LNCAP (cell line): ENCODE results near the gene AUH.

Source experiments
- CTCF ChIP-seq: fragments of 450-650 bp; IDR thresholded peaks from 2 replicates; pipeline ENCODE4 v1.5.1; 2017; ENCODE audit warnings: mild to moderate bottlenecking

Gene AUH

GRCh38 chr9:91403665-91404543 is 42.2 kb upstream of the AUH start:
- TF ChIP-seq CTCF = no peak

- TF ChIP-seq CTCF = no peak
These were observed 37.2 kb upstream of the AUH start for GRCh38 chr9:91398926-91399325.

- no peak for TF ChIP-seq CTCF
These were observed 34.1 kb upstream of the AUH start for GRCh38 chr9:91395553-91396471.

GRCh38 chr9:91395106-91395552 is 33.4 kb upstream of the AUH start:
- no peak for TF ChIP-seq CTCF

GRCh38 chr9:91393826-91394225 is 32.1 kb upstream of the AUH start:
- no peak for TF ChIP-seq CTCF

GRCh38 chr9:91392435-91392834 is 30.7 kb upstream of the AUH start:
- no peak for TF ChIP-seq CTCF

GRCh38 chr9:91391818-91392217 is 30.1 kb upstream of the AUH start:
- no peak for TF ChIP-seq CTCF
